ENCODE data around the gene SMCR8. TPM values are rescaled to one million over a fixed set of nuclear protein-coding genes. Genes with fewer than 3 reads are reported as not detected.

Gene SMCR8
- total and polyA plus RNA-seq, 2 of the 8 experiments (the other 6 are each of a cell fraction or from before 2014, with no cell fraction given), result 6.9 to 18.5 TPM

DNA sequence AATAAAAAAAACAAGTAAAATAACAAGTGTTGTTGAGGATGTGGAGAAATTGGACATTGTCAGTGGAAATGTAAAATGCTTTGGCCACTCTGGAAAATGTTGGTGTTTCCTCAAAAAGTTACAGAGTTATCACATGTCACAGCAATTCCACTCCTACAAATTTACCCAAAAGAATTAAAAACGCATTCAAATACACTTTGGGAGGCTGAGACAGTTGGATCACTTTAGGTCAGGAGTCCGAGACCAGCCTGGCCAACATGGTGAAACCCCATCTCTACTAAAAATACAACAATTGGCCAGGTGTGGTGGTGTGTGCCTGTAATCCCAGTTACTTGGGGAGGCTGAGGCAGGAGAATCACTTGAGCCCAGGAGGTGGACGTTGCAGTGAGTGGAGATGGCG, 5.9 kb upstream of the SMCR8 start:
- Histone ChIP-seq H3K79me2 (ENCODE audit: control insufficient read depth in 1 of 2, insufficient read depth in 2 of 2, low read length in 2 of 2) (peaks cover 17 to 40% of the 10 kb centered on the region in 2 experiments), H3K36me3 (ENCODE audit: control insufficient read depth in 2 of 4, insufficient read depth in 4 of 4, low read length in 3 of 4) (peaks cover 15 to 66% (median 41%) of the 10 kb centered on the region in 4 experiments)
- POLR2A ChIA-PET (ENCODE audit: partially characterized antibody), result no interaction called here

More for the DNA sequence above, 5.9 kb upstream of the SMCR8 start:
- Histone ChIP-seq H3K4ac (replicated peaks; ENCODE audit: insufficient read length, low read depth, low read length) (no peak overlapping the region), H2BK5ac (ENCODE audit: low read depth, low read length) (no peak overlapping the region), H3K14ac (ENCODE audit: insufficient read length) (no peak overlapping the region), H3K18ac (ENCODE audit: extremely low read depth, low read length) (no peak overlapping the region), H2BK120ac (replicated peaks; ENCODE audit: low read depth, low read length) (no peak overlapping the region), H4K8ac (ENCODE audit: extremely low read depth, insufficient read depth, low read length) (no peak overlapping the region), H3K56ac (replicated peaks; ENCODE audit: insufficient read length, low read depth, low read length) (no peak overlapping the region), H3K4me2 (ENCODE audit: insufficient read depth in 1 of 2, low read depth in 2 of 2, low read length in 2 of 2) (no peak overlapping the region), H2BK20ac (ENCODE audit: low read length) (no peak overlapping the region), H3K27me3 (replicated peaks in 1 of 4; ENCODE audit: control insufficient read depth in 3 of 4, extremely low read depth in 1 of 4, insufficient read depth in 3 of 4, low read length in 3 of 4) (no peaks in the 10 kb centered on the region), H2AFZ (ENCODE audit: low read length) (no peak overlapping the region), H3K27ac (ENCODE audit: low read depth, low read length) (no peak overlapping the region), H3K79me1 (ENCODE audit: low read depth, low read length) (peaks cover 8% of the 10 kb centered on the region), H2AK5ac (ENCODE audit: low read depth, low read length) (no peak overlapping the region), H2BK12ac (ENCODE audit: low read depth, low read length) (no peak overlapping the region), H3K23me2 (ENCODE audit: low read depth, low read length) (peaks cover 4% of the 10 kb centered on the region), H4K5ac (ENCODE audit: insufficient read length, low read depth, low read length) (no peak overlapping the region), H2BK15ac (ENCODE audit: low read length) (no peak overlapping the region), H4K91ac (replicated peaks; ENCODE audit: insufficient read length, low read length) (no peak overlapping the region), H3K4me1 (replicated peaks in 1 of 4; ENCODE audit: control insufficient read depth in 3 of 4, insufficient read depth in 4 of 4, low read length in 3 of 4) (peaks cover 0 to 2% (median under 1%) of the 10 kb centered on the region in 4 experiments; a peak in 3 of 7 replicates), H3K9me3 (ENCODE audit: insufficient read depth in 2 of 2, low read depth in 1 of 2, low read length in 1 of 2) (no peaks in the 10 kb centered on the region), H3K9ac (replicated peaks in 1 of 4; ENCODE audit: extremely low read depth in 1 of 4, low read depth in 3 of 4, low read length in 3 of 4) (no peak overlapping the region), H4K20me1 (replicated peaks in 1 of 2; ENCODE audit: control insufficient read depth in 1 of 2, insufficient read depth in 2 of 2, low read length in 2 of 2) (peaks cover 4 to 5% of the 10 kb centered on the region in 2 experiments), H3K4me3 (ENCODE audit: extremely low read depth in 1 of 4, insufficient read depth in 2 of 4, low read depth in 3 of 4, low read length in 4 of 4) (no peak overlapping the region), H3K23ac (ENCODE audit: insufficient read length) (no peak overlapping the region)
- TF ChIP-seq JUN (IDR thresholded peaks at IDR 0.05; ENCODE audit: low read depth, low read length) (no peak), TCF12 (IDR thresholded peaks at IDR 0.05; ENCODE audit: low read depth, low read length) (no peak), SIN3A (conservative IDR thresholded peaks at IDR 0.05 in 1 of 2, IDR thresholded peaks at IDR 0.05 in 1 of 2; ENCODE audit: low read depth in 1 of 2, low read length in 2 of 2) (no peak), JUND (IDR thresholded peaks at IDR 0.05; ENCODE audit: low read length) (no peak)
- 94% methylated on average over 4 of the region's 4 CpGs; no CpG with 5 or more reads in 1 of the 2 experiments for WGBS, 2 experiments (ENCODE audit: extremely low coverage in 1 of 2, insufficient coverage in 1 of 2, insufficient read length in 1 of 2, insufficient replicate concordance in 2 of 2, low coverage in 1 of 2, low lambda C conversion rate in 2 of 2, missing lambda C conversion rate in 1 of 2)
- DNase-seq (ENCODE audit: low read depth in 1 of 2, low spot score in 2 of 2) (no peak), FAIRE-seq (no peak)
- CTCF ChIA-PET (ENCODE audit: partially characterized antibody), result no interaction called here
